ENCODE measurements around the gene RPS6KA2.

DNA sequence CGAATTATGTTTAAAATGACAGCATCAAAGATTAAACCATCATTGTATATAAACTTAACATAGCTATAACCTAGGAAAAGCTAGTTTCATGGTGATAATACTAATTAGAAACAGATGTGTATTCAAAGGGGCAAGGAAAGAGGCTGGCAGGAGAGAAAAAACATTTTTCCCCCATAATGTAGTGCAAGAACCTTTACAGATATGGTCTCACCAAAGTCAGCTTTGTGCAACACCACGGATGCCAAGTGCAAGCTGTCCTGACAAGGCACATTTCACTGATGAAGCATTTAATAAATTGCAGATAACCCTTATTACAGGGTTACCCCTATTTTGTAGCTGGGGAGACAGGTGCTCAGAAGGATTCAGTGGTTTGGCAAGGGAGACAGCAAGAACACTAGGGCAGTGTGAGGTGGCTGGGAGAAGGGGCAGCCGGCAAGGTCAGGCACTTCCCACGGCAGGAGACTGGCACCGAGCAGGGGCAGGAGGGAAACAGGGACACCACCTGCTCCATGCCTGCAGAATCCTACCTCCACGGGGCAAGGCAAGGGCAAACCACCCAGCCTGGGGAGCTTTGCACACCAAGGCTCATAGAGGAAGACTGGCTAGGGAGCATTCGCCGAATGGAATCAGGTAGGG lies 6.5 kb downstream of the RPS6KA2 start:
- TF ChIP-seq, protein P1, sequence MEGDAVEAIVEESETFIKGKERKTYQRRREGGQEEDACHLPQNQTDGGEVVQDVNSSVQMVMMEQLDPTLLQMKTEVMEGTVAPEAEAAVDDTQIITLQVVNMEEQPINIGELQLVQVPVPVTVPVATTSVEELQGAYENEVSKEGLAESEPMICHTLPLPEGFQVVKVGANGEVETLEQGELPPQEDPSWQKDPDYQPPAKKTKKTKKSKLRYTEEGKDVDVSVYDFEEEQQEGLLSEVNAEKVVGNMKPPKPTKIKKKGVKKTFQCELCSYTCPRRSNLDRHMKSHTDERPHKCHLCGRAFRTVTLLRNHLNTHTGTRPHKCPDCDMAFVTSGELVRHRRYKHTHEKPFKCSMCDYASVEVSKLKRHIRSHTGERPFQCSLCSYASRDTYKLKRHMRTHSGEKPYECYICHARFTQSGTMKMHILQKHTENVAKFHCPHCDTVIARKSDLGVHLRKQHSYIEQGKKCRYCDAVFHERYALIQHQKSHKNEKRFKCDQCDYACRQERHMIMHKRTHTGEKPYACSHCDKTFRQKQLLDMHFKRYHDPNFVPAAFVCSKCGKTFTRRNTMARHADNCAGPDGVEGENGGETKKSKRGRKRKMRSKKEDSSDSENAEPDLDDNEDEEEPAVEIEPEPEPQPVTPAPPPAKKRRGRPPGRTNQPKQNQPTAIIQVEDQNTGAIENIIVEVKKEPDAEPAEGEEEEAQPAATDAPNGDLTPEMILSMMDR (IDR thresholded peaks at IDR 0.05) = no peak
- no peak for TF ChIP-seq POLR2A (IDR thresholded peaks at IDR 0.05)

Measured in gastroesophageal sphincter (tissue), 3 donors.